Spleen (tissue), 11 donors: ENCODE results near the gene HOXC13. TPM values are rescaled to one million over a fixed set of nuclear protein-coding genes. Genes with fewer than 3 reads are reported as not detected.

Experiments used
- DNase-seq: peaks from one replicate; pipeline ENCODE4 v3.0.0-alpha.2; 2020
- H3K27ac ChIP-seq, 8 donors: fragments of 200-600 bp; sonication (generic) in 7 of 8; 1 replicate in 4 of 8; 2 replicates in 4 of 8; pipeline versions ENCODE4 v1.5.0 to v1.8.0; 2016 to 2021; ENCODE audit warnings: inconsistent platforms in 4 of 8, mild to moderate bottlenecking in 4 of 8, moderate library complexity in 1 of 8
- H3K27me3 ChIP-seq, 7 donors: fragments of 200-600 bp; sonication (generic) in 6 of 7; replicated peaks in 1 of 7; 1 replicate in 4 of 7; 2 replicates in 3 of 7; pipeline versions ENCODE4 v1.5.0 to v1.8.0; 2016 to 2021; ENCODE audit warnings: inconsistent platforms in 3 of 7, mild to moderate bottlenecking in 1 of 7
- H3K36me3 ChIP-seq, 6 donors: fragments of 200-600 bp; sonication (generic) in 5 of 6; 1 replicate in 4 of 6; 2 replicates in 2 of 6; pipeline versions ENCODE4 v1.5.0 to v1.8.0; 2016 to 2021; ENCODE audit warnings: inconsistent platforms in 2 of 6
- H3K4me1 ChIP-seq, 6 donors: fragments of 200-600 bp; sonication (generic) in 5 of 6; 1 replicate in 3 of 6; 2 replicates in 3 of 6; pipeline versions ENCODE4 v1.5.0 to v1.8.0; 2016 to 2021; ENCODE audit warnings: inconsistent platforms in 3 of 6
- H3K4me3 ChIP-seq, 8 donors: fragments of 200-600 bp; sonication (generic) in 7 of 8; 1 replicate in 4 of 8; 2 replicates in 4 of 8; pipeline versions ENCODE4 v1.5.0 to v1.8.0; 2016 to 2021; ENCODE audit warnings: inconsistent platforms in 4 of 8, mild to moderate bottlenecking in 4 of 8, moderate library complexity in 2 of 8
- H3K9me3 ChIP-seq, 8 donors: fragments of 200-600 bp; sonication (generic) in 7 of 8; 1 replicate in 4 of 8; 2 replicates in 4 of 8; pipeline versions ENCODE4 v1.5.0 to v1.8.0; 2016 to 2021; ENCODE audit warnings: inconsistent platforms in 4 of 8
- POLR2A ChIP-seq, 3 donors: fragments of 450-650 bp; IDR thresholded peaks; one replicate each; pipeline ENCODE4 v1.5.1; 2017; ENCODE audit warnings: antibody characterized with exemption in 3 of 3, mild to moderate bottlenecking in 1 of 3
- POLR2AphosphoS5 ChIP-seq, 3 donors: sonication (generic); formaldehyde crosslinking; IDR thresholded peaks; one replicate each; pipeline ENCODE4 v1.5.1; 2017; ENCODE audit warnings: antibody characterized with exemption in 3 of 3
- WGBS, 5 donors: extraction: QIAGEN DNeasy Blood & Tissue Kit in 3 of 5; methylation state at CpG; one replicate each; pipeline versions ENCODE4 v1.1.5 to v1.1.7; 2013 to 2018; 5-methylcytosine and 5-hydroxymethylcytosine counted together
- intact Hi-C: fragments of 100-400 bp; cut with DNase I; formaldehyde crosslinking; loops from one replicate; pipeline ENCODE4 v1.15.0; 2023; ENCODE audit warnings: low total_unique reads
- microRNA-seq, 3 donors: library from miRNA; unstranded; fragments of <30 nt; microRNA quantifications; one replicate each; pipeline versions ENCODE4 to v1.1.0, GENCODE V29; 2019 to 2020
- polyA plus RNA-seq, 3 donors: library from polyadenylated mRNA; stranded (reverse); fragments of 200-250 nt; gene quantifications; one replicate each; pipeline ENCODE4 v1.2.1, GENCODE V29; 2013
- small RNA-seq, 4 donors: library from RNA; depleted of rRNA; stranded (forward); fragments of <200 nt; gene quantifications; one replicate each; pipeline ENCODE3, GENCODE V24; 2016
- total RNA-seq, 7 donors: library from RNA; depleted of rRNA in 3 of 7; stranded (reverse); fragments of >200 nt in 3 of 7; fragmentation: NEBNext Ultra II Directional in 4 of 7; extraction: Animal tissue kit (Norgen Biotek cat#: 25700) in 4 of 7; gene quantifications; one replicate each; pipeline versions ENCODE4 v1.1.0 to v1.2.1, GENCODE V29; 2016 to 2021
- donor health status: healthy with polysubstance abuse.
- donor health status: DM: no; HTN: no; CAD: no; lungs with moderate emphysema.
- donor health status: DM: no; HTN: no; CAD: no.
- donor health status: Bipolar disorder and iron deficiency.
- donor health status: healthy.
- donor health status: DM: no; HTN: no; CAD: no.
- donor health status: DM: yes; HTN: yes; CAD: no.

The HOXC13 gene
- total and polyA plus RNA-seq, 10 donors = not detected

- WGBS, 5 donors = 1 to 4% (median 2%) methylated on average over 44 to 48 of the region's 48 CpGs
- Histone ChIP-seq H3K27ac (no peak overlapping the region), H3K27me3 (peaks cover 21 to 100% (median 100%) of the 10 kb centered on the region in 7 donors), H3K4me3 (peak overlapping the region; percentile 24 to 77 (median 49)), H3K36me3 (no peaks in the 10 kb centered on the region), H3K9me3 (no peaks in the 10 kb centered on the region), H3K4me1 (peaks cover 19 to 55% (median 45%) of the 10 kb centered on the region in 6 donors)
- intact Hi-C loops = no loop called here
- peak in 1 of 3 donors; percentile 62 for TF ChIP-seq POLR2AphosphoS5 (IDR thresholded peaks at IDR 0.05)
- no peak for TF ChIP-seq POLR2A (IDR thresholded peaks at IDR 0.05)
- peak; percentile 72 for DNase-seq
Observed at GRCh38 chr12:53995378-53996239, 57.0 kb downstream of the HOXC13 start.

Small RNAs within 50 kb of the gene (microRNA-seq; reads per million reads assigned to microRNA genes)
- gene MIR196A2 = 11.6 to 50.8 (median 12.3) reads per million in 3 donors

Small RNAs within 50 kb of the gene (small RNA-seq; reads per million reads assigned to genes)
- gene AC012531.3 = 0 reads per million in 4 donors
- 0 reads per million in 4 donors for gene AC012531.4
- 0.15 to 0.97 (median 0.67) reads per million in 4 donors for gene MIR196A2
- gene RF01905 = 0 reads per million in 4 donors
- 0 reads per million in 4 donors for gene RF01906

Other genes with a start within 250 kb of the HOXC13 start
- 100 to 1,000 TPM in 6 of 7 donors, 10 to 100 TPM in 1; 93.5 to 186 (median 134) TPM for gene CALCOCO1, start 211.4 kb upstream of the HOXC13 start, total RNA-seq
- gene CALCOCO1, start 211.4 kb upstream of the HOXC13 start, polyA plus RNA-seq = 10 to 100 TPM; 31.0 to 55.6 (median 37.2) TPM
- gene CISTR, start 186.9 kb upstream of the HOXC13 start, total RNA-seq = not detected
- under 1 TPM in 1 of 3 donors, not detected in 2; 0.20 TPM for gene CISTR, start 186.9 kb upstream of the HOXC13 start, polyA plus RNA-seq
- not detected for gene HOXC12, start 16.1 kb downstream of the HOXC13 start, total RNA-seq
- gene HOXC12, start 16.1 kb downstream of the HOXC13 start, polyA plus RNA-seq = not detected
- gene HOXC11, start 34.3 kb downstream of the HOXC13 start, total RNA-seq = not detected
- gene HOXC11, start 34.3 kb downstream of the HOXC13 start, polyA plus RNA-seq = not detected
- not detected for gene HOTAIR, start 36.1 kb downstream of the HOXC13 start, total RNA-seq
- gene HOTAIR, start 36.1 kb downstream of the HOXC13 start, polyA plus RNA-seq = not detected
- not detected for gene HOXC10, start 46.3 kb downstream of the HOXC13 start, total RNA-seq
- not detected for gene HOXC10, start 46.3 kb downstream of the HOXC13 start, polyA plus RNA-seq
- not detected for gene HOXC9, start 61.3 kb downstream of the HOXC13 start, total RNA-seq
- gene HOXC9, start 61.3 kb downstream of the HOXC13 start, polyA plus RNA-seq = under 1 TPM in 1 of 3 donors, not detected in 2; 0.05 TPM
- gene HOXC8, start 70.2 kb downstream of the HOXC13 start, total RNA-seq = not detected
- gene HOXC8, start 70.2 kb downstream of the HOXC13 start, polyA plus RNA-seq = under 1 TPM in 2 of 3 donors, not detected in 1; 0.04 to 0.10 TPM
- gene HOXC6, start 89.6 kb downstream of the HOXC13 start, total RNA-seq = under 1 TPM in 4 of 7 donors, not detected in 3; 0.19 to 0.52 (median 0.34) TPM
- gene HOXC6, start 89.6 kb downstream of the HOXC13 start, polyA plus RNA-seq = under 1 TPM in 2 of 3 donors, not detected in 1; 0.11 to 0.16 TPM
- not detected for gene HOXC5, start 94.2 kb downstream of the HOXC13 start, total RNA-seq
- under 1 TPM in 1 of 3 donors, not detected in 2; 0.06 TPM for gene HOXC5, start 94.2 kb downstream of the HOXC13 start, polyA plus RNA-seq
- gene HOXC4, start 115.0 kb downstream of the HOXC13 start, total RNA-seq = 1 to 10 TPM in 4 of 7 donors, under 1 TPM in 3; 0.68 to 2.1 (median 1.4) TPM
- 1 to 10 TPM in 2 of 3 donors, under 1 TPM in 1; 0.49 to 2.6 (median 1.8) TPM for gene HOXC4, start 115.0 kb downstream of the HOXC13 start, polyA plus RNA-seq